Skeletal muscle cell (primary cell): ENCODE measurements around the gene GLTPD2.
"Not testable (repeated sequence)": the region's sequence is repeated elsewhere in the genome, so short reads cannot be mapped to it uniquely, and the experiment has no call there.

Experiments used
- DNase-seq: peaks from one replicate; pipeline ENCODE4 v3.0.0-alpha.2; 2010; ENCODE audit warnings: low read depth
- H3K4me3 ChIP-seq: 2 replicates; pipeline ENCODE4 v1.5.1; 2011; ENCODE audit warnings: low read depth, mild to moderate bottlenecking, control low read depth, low read length, moderate library complexity

Gene GLTPD2

GRCh38 chr17:4806456-4806776 lies 17.7 kb downstream of the GLTPD2 start:
- H3K4me3 ChIP-seq, result peak overlapping the region; percentile 80
- no peak for DNase-seq

- H3K4me3 ChIP-seq, result peak within 1 kb of the TSS; percentile 80
- peak; percentile 30 for DNase-seq
Measured at GRCh38 chr17:4806777-4807604, 18.2 kb downstream of the GLTPD2 start, which contains the start of gene PLD2. Gene PLD2 (plus strand): TSS chr17:4807152. CDS start chr17:4807773, 621 bp downstream.

DNA sequence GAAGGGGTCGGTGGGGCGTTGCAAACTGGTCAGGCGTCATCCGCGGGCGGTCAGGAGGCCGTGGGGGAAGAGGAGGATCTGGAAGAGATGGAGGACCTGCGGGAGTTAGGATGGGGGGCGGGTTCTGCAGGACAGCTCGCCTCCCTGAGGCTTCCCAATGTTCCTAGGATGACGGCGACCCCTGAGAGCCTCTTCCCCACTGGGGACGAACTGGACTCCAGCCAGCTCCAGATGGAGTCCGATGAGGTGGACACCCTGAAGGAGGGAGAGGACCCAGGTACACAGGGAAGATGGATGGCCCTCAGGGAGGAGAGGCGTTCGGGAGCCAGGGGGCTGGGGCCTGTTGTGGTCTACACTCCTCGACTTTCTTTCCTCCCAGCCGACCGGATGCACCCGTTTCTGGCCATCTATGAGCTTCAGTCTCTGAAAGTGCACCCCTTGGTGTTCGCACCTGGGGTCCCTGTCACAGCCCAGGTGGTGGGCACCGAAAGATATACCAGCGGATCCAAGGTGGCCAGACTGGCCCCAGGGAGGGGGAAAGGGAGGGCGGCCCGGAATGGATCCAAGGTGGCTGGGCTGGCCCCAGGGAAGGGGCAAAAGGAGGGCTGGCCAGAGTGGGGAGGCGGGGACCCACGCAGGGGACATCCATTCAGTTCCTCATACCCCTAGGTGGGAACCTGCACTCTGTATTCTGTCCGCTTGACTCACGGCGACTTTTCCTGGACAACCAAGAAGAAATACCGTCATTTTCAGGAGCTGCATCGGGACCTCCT lies 19.0 kb downstream of the GLTPD2 start:
- peak overlapping the region; percentile 80 for H3K4me3 ChIP-seq
- DNase-seq, result no peak

- no peak overlapping the region for H3K4me3 ChIP-seq
- DNase-seq, result no peak
Measured at GRCh38 chr17:4808378-4808767, 19.6 kb downstream of the GLTPD2 start.

DNA sequence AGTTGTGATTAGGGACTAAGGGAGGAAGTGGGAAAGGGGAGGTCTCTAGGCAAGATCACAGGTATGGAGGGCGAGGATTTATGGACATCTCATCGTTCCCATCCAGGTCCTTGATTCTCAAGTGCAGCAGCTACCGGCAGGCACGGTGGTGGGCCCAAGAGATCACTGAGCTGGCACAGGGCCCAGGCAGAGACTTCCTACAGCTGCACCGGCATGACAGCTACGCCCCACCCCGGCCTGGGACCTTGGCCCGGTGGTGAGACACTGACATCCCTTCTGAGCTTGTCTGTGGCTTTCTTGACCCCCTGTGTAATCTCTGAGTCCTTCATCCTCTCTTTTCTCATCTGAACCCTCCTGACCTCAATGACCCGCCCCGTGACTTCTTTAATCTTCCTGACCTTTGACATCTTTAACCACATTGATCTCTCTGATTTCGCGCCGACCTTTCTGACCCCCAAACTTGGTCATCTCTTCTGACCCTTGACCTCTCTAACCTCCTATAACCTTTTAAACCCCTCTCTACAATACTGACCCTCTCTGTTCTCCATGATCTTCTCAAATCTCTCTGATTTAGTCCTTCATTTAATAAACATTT lies 22.0 kb downstream of the GLTPD2 start:
- DNase-seq, result no peak

DNA sequence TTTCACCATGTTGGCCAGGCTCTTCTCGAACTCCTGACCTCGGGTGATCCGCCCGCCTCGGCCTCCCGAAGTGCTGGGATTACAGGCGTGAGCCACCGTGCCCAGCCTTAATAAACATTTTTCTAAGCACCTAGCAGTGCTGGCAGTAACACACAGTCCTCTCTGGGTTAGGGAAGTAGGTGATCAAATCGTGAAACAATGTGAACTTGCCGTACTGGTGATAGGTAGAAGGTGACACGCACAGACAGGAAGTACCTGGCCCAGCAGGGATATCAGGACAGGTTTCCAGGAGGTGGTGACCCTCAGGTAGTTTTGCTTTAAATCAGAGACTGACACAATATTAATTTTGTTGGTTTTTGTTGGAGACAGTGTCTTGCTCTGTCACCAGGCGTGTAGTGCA lies 22.7 kb downstream of the GLTPD2 start:
- no peak overlapping the region for H3K4me3 ChIP-seq
- no peak for DNase-seq

More for the DNA sequence above, 22.0 kb downstream of the GLTPD2 start:
- no peak overlapping the region for H3K4me3 ChIP-seq

DNA sequence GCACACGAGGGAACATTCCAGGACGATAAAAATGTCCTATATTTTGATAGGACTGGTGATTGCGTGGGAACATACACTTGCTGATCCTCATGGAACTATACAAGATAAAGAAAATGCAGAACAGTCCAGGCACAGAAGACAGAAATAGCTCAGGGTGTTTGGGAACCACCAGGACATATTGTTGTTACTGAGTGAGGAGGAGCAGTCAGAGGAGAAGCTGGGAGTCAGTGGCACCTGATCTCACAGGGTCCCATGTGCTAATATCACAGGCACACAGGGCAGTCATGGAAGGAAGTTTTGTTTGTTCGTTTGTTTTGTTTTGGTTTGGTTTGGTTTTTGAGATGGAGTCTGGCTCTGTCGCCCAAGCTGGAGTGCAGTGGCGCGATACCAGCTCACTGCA lies 23.9 kb downstream of the GLTPD2 start:
- DNase-seq, result no peak

DNA sequence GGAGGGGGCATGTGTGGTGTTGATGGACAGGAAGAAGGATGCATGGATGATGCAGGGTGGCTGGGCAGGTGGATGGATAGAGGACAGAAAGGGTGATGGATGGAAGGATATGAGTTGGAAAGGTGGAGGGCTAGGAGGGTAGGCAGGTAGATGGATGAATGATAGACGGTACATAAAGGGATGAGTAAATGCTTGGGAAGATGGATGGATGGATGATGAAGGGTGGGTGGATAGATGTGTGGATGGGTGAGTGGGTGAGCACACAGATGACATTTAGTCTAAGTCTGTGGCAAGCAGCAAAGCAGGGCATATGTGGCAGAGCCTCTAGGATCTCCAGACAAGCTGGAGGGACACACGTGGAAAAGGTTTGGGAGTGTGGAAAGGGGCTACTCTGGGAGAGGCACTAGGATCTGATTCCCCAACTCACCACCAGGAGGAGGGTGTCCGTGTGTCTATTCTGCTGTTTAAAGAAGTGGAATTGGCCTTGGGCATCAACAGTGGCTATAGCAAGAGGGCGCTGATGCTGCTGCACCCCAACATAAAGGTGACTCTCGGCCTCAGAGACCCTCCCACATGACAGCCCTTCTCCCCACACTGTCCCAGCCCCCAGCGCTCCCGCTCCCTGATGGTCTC lies 26.4 kb downstream of the GLTPD2 start:
- no peak for DNase-seq
- no peak overlapping the region for H3K4me3 ChIP-seq

More for the DNA sequence above, 23.9 kb downstream of the GLTPD2 start:
- no peak overlapping the region for H3K4me3 ChIP-seq

DNA sequence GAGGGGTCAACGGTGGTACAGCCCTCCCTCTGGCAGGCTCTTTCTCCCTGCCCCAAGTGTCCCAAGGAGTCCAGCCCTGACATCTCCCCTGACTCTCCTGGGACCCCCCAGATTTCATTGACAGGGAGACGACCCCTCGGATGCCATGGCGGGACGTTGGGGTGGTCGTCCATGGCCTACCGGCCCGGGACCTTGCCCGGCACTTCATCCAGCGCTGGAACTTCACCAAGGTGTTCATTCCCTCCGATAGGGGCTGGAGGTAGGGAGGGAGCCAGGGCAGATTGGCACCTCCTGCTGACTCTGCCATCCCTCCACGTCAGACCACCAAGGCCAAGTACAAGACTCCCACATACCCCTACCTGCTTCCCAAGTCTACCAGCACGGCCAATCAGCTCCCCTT lies 28.1 kb downstream of the GLTPD2 start:
- no peak overlapping the region for H3K4me3 ChIP-seq
- DNase-seq, result no peak

DNA sequence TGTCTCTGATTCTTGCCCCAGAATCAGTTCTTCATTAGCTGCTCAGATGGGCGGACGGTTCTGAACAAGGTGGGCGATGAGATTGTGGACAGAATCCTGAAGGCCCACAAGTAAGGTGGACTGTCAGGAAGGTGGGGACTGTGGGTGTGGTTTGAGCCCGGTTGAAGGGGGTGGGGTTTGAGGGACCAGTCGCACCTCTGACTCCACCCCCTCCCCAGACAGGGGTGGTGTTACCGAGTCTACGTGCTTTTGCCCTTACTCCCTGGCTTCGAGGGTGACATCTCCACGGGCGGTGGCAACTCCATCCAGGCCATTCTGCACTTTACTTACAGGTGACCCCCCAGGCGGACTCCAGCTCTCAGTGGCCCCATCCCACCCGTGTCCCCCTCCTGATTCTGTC lies 29.5 kb downstream of the GLTPD2 start:
- DNase-seq, result no peak
- no peak overlapping the region for H3K4me3 ChIP-seq

- DNase-seq, result no peak
- H3K4me3 ChIP-seq, result no peak overlapping the region
Measured at GRCh38 chr17:4822835-4823234, 34.1 kb downstream of the GLTPD2 start.

DNA sequence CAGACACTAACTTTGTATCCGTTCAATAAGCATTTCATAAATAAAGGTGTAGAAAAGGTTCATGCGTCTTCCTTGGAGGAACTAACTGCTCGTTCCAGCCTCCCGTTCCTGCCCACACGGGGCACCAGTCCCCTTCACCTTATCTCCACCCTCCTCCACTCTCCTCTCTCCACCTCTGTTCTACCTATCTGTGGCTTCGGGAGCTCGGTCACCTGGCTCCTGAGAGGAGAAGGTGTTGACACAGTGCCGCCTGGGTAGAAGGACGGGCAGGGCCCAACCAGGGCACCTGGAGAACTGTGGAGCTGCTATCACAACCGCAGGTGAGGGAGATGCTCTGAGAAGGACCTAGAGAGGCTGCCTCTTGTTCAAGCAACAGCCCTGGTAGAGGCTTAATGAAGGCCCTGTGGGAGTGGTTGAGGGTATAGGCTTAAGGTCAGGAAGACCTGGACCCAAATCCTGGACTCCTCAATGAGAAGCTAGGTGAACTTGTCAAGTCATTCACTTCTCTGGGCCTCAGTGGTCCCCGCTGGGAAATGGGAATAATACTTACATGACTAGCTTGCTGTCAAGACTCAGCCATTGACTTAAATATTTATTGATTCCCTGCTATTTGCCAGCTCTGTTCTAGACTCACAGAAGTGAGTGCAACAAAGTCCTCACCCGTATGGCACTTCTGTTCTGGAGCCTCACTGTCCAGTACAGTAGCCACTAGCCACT lies 34.8 kb downstream of the GLTPD2 start:
- H3K4me3 ChIP-seq, result no peak overlapping the region
- DNase-seq, result no peak

DNA sequence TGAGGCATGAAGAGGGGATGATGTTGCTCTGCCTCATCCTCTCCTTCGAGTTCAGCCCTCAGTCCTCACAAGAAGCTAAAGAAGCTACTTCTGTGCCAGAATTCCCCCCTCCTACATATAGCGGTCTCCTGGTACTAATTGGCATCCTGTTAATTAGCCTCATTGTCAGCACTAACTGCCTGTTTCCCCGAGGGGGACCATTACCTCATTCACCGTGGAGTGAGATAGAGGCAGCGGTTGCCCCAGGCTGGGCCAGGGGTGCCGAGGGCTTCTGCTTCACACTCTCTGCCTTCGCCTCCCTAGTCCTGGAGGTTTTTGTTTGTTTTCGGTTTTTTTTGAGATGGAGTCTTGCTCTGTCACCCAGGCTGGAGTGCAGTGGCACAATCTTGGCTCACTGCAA lies 38.6 kb downstream of the GLTPD2 start:
- no peak overlapping the region for H3K4me3 ChIP-seq
- no peak for DNase-seq

- peak overlapping the region; percentile 91 for H3K4me3 ChIP-seq
- DNase-seq, result not testable (repeated sequence)
Measured at GRCh38 chr17:4832829-4833177, 44.0 kb downstream of the GLTPD2 start.

DNA sequence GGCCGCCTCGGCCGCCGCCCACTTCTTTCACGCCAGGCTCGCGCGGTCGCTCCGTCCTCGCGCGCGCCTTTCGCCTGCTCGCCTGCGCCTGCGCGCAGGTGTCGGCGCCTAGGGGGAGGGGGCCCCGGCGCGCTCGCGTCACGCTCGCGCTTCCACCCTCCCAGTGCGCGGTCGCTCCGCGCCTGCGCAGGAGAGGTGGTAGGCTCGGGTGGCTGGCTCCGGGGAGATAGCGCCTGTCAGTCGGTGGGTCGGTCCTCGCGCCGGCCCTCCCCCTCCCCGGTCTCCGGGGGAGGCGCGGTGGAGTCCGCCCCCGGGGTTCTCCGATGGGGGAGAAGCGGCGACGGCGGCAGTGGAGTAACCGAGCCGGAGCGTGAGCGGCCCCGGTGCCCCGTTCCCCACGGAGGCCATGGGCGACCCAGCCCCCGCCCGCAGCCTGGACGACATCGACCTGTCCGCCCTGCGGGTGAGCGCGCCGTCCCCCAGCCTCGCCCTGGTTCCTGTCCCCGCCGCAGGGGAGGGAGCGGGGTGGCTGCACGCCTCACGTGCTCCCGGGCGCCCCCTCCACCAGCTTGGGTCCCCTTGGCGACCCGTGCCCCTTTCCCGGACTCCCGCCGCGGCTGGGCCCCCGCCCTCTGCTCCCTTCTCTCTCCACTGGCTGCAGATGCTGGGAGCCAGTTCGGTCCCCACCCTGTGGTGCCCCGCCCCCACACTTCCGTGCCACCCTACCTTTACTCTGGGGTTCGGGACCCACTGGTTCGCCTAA lies 44.6 kb downstream of the GLTPD2 start, which contains the start of gene MINK1:
TSS of gene MINK1 (plus strand) at position 163 of the 763 bp plus-strand sequence. CDS start at position 407, 244 bp downstream.
- peak within 1 kb of the TSS; percentile 91 for H3K4me3 ChIP-seq
- peak; percentile 72 for DNase-seq

GRCh38 chr17:4833941-4834680 lies 45.3 kb downstream of the GLTPD2 start:
- H3K4me3 ChIP-seq, result peak overlapping the region; percentile 91
- peak; percentile 17 for DNase-seq

GRCh38 chr17:4834681-4835020 lies 45.9 kb downstream of the GLTPD2 start:
- H3K4me3 ChIP-seq, result peak overlapping the region; percentile 91

DNA sequence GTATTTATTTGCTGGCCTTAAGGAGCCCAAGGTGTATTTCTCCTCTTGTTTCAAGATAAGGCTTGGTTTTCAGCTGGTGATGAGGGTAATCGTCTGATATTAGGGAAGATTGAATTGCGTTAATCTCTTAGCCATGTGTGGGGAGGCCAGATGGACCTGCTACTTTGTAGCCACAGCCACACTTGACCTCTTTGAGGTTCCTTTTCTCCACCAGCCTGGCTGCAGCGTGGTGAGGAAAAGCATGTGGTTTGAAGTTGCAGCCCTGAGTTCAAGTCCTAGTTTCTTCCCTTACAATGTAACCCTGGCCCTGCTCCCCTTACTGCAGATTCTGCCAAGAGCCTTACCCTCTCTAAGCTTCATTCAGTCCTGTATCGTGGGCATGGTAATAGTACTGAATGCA lies 47.5 kb downstream of the GLTPD2 start:
- no peak overlapping the region for H3K4me3 ChIP-seq
- no peak for DNase-seq

More at GRCh38 chr17:4834681-4835020, 45.9 kb downstream of the GLTPD2 start:
- no peak for DNase-seq
